SU-DHL-6 (cell line): ENCODE results near the gene CDK11B.

Experiments
- EZH2phosphoT487 ChIP-seq: fragments of 200-600 bp; sonication (generic), shearing (Covaris generic); conservative IDR thresholded peaks from 2 replicates; pipeline ENCODE4 v1.6.1; 2018; ENCODE audit warnings: mild to moderate bottlenecking, antibody characterized with exemption, low read length, moderate library complexity, mixed read lengths
- TF ChIP-seq, protein P1 (sequence below): fragments of 200-600 bp; sonication (generic); IDR thresholded peaks from one replicate; pipeline ENCODE4 v1.5.1; 2017; ENCODE audit warnings: antibody characterized with exemption, mild to moderate bottlenecking, low read length, moderate library complexity; ENCODE audit not compliant: insufficient read depth, poor library complexity, severe bottlenecking

GRCh38 chr1:1664941-1665814 lies 6.4 kb upstream of the CDK11B start:
- TF ChIP-seq, protein P1, sequence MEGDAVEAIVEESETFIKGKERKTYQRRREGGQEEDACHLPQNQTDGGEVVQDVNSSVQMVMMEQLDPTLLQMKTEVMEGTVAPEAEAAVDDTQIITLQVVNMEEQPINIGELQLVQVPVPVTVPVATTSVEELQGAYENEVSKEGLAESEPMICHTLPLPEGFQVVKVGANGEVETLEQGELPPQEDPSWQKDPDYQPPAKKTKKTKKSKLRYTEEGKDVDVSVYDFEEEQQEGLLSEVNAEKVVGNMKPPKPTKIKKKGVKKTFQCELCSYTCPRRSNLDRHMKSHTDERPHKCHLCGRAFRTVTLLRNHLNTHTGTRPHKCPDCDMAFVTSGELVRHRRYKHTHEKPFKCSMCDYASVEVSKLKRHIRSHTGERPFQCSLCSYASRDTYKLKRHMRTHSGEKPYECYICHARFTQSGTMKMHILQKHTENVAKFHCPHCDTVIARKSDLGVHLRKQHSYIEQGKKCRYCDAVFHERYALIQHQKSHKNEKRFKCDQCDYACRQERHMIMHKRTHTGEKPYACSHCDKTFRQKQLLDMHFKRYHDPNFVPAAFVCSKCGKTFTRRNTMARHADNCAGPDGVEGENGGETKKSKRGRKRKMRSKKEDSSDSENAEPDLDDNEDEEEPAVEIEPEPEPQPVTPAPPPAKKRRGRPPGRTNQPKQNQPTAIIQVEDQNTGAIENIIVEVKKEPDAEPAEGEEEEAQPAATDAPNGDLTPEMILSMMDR: no peak
- TF ChIP-seq EZH2phosphoT487: no peak
